Loucy (cell line): Measurements from ENCODE around the gene ZBTB2.
"Not testable (repeated sequence)": the region's sequence is repeated elsewhere in the genome, so short reads cannot be mapped to it uniquely, and the experiment has no call there.

Source experiments
- CTCF ChIP-seq: fragments of 200-600 bp; sonication (generic); conservative IDR thresholded peaks from 2 replicates; pipeline ENCODE4 v1.5.1; 2014; ENCODE audit warnings: mild to moderate bottlenecking, antibody characterized with exemption, low read length
- EZH2phosphoT487 ChIP-seq: fragments of 200-600 bp; IDR thresholded peaks from 2 replicates; pipeline ENCODE4 v1.6.1; 2018; ENCODE audit warnings: antibody characterized with exemption, mild to moderate bottlenecking, moderate library complexity, borderline replicate concordance

- TF ChIP-seq EZH2phosphoT487, CTCF: not testable (repeated sequence)
Observed at GRCh38 chr6:151342750-151343149, 48.6 kb downstream of the ZBTB2 start.
